Endothelial cell of umbilical vein (primary cell): ENCODE measurements around the gene CLCN5. TPM values are rescaled to one million over a fixed set of nuclear protein-coding genes. Genes with fewer than 3 reads are reported as not detected.

Experiments used
- BruUV-seq: library from RNA; stranded (reverse); fragments of 400-500 nt; replicated peaks from 2 replicates; lab custom pipeline; 2021; lab: Mats Ljungman, UMichigan
- CTCF ChIA-PET: fragments of 300-600, 350-600 bp; sonication (Branson Sonifier 250); formaldehyde crosslinking; loops from one replicate; lab custom pipeline; 2021; ENCODE audit warnings: antibody characterized with exemption, inconsistent platforms; lab: Charles Lee
- POLR2A ChIA-PET: fragments of 300-600, 350-600 bp; sonication (Branson Sonifier 250); formaldehyde crosslinking; loops from one replicate; lab custom pipeline; 2021; ENCODE audit warnings: antibody characterized with exemption, inconsistent platforms; lab: Charles Lee
- DNase-seq: peaks from one replicate; pipeline ENCODE4 v3.0.0-alpha.2; 2011; ENCODE audit warnings: low read depth, low spot score
- FAIRE-seq: peaks from 2 replicates; lab custom pipeline; 2011; peaks lifted over from hg19 to GRCh38; lab: Jason Lieb, UNC
- H2AFZ ChIP-seq: 2 replicates; pipeline ENCODE4 v1.6.0; 2012; ENCODE audit warnings: low read depth, low read length, control low read depth, inconsistent platforms
- H3K27ac ChIP-seq: 2 replicates; pipeline ENCODE4 v1.5.1; 2011; ENCODE audit warnings: low read depth, mild to moderate bottlenecking, control low read depth, low read length, moderate library complexity; ENCODE audit not compliant: insufficient read depth
- H3K27me3 ChIP-seq, 2 experiments: 2 replicates each; pipeline versions ENCODE4 v1.6.0 to v1.6.1; 2011; ENCODE audit warnings: low read length in 2 of 2, mixed read lengths in 1 of 2; ENCODE audit not compliant: control insufficient read depth in 2 of 2, insufficient read depth in 2 of 2
- H3K36me3 ChIP-seq, 2 experiments: 2 replicates in 1 of 2; 3 replicates in 1 of 2; pipeline ENCODE4 v1.5.1; 2011; ENCODE audit warnings: low read length in 2 of 2, mild to moderate bottlenecking in 1 of 2, moderate library complexity in 1 of 2; ENCODE audit not compliant: control insufficient read depth in 2 of 2, insufficient read depth in 2 of 2; ENCODE audit errors: extremely low read depth in 1 of 2
- H3K4me1 ChIP-seq: 3 replicates; pipeline ENCODE4 v1.5.1; 2011; ENCODE audit warnings: mild to moderate bottlenecking, low read length; ENCODE audit not compliant: control insufficient read depth, insufficient read depth; ENCODE audit errors: extremely low read depth
- H3K4me2 ChIP-seq: 2 replicates; pipeline ENCODE4 v1.6.1; 2011; ENCODE audit warnings: low read length, control low read depth, mixed read lengths; ENCODE audit not compliant: insufficient read depth
- H3K4me3 ChIP-seq, 3 experiments: fragments of 200-600 bp in 1 of 3; sonication (generic), shearing (Covaris generic) in 1 of 3; replicated peaks in 1 of 3; 2 replicates each; pipeline ENCODE4 v1.5.1; 2011 to 2016; ENCODE audit warnings: control low read depth in 3 of 3, low read length in 3 of 3, mild to moderate bottlenecking in 2 of 3, inconsistent platforms in 1 of 3, low read depth in 1 of 3, moderate library complexity in 1 of 3; ENCODE audit not compliant: insufficient read depth in 1 of 3
- H3K79me2 ChIP-seq: 2 replicates; pipeline ENCODE4 v1.6.0; 2012; ENCODE audit warnings: low read length, inconsistent platforms; ENCODE audit not compliant: control insufficient read depth, insufficient read depth
- H3K9ac ChIP-seq: replicated peaks from 2 replicates; pipeline ENCODE3; 2011; ENCODE audit warnings: low read length, control low read depth; ENCODE audit not compliant: insufficient read depth; ENCODE audit errors: extremely low read depth
- H3K9me1 ChIP-seq: replicated peaks from 3 replicates; pipeline ENCODE4 v1.6.0; 2011; ENCODE audit warnings: mild to moderate bottlenecking, low read length; ENCODE audit not compliant: control insufficient read depth, insufficient read depth; ENCODE audit errors: extremely low read depth
- H3K9me3 ChIP-seq: replicated peaks from 2 replicates; pipeline ENCODE4 v1.5.1; 2012; ENCODE audit warnings: low read length, inconsistent platforms; ENCODE audit not compliant: control insufficient read depth, insufficient read depth
- H4K20me1 ChIP-seq: replicated peaks from 2 replicates; pipeline ENCODE3; 2011; ENCODE audit warnings: mild to moderate bottlenecking, low read length; ENCODE audit not compliant: control insufficient read depth, insufficient read depth; ENCODE audit errors: extremely low read depth
- EZH2 ChIP-seq: IDR thresholded peaks from 2 replicates; pipeline ENCODE4 v1.6.1; 2012; ENCODE audit warnings: borderline replicate concordance, low read depth, mild to moderate bottlenecking, moderate library complexity, low read length, inconsistent platforms; ENCODE audit not compliant: severe bottlenecking
- FOS ChIP-seq: IDR thresholded peaks from 2 replicates; pipeline ENCODE4 v1.6.1; 2011; ENCODE audit warnings: mild to moderate bottlenecking, low read length, moderate library complexity, borderline replicate concordance; ENCODE audit not compliant: insufficient read depth
- MAX ChIP-seq: IDR thresholded peaks from 2 replicates; pipeline ENCODE4 v1.6.1; 2011; ENCODE audit not compliant: insufficient read depth, insufficient read length
- MYC ChIP-seq: IDR thresholded peaks from one replicate; pipeline ENCODE4 v1.6.1; 2011; ENCODE audit warnings: mild to moderate bottlenecking, low read depth, low read length
- POLR2A ChIP-seq: IDR thresholded peaks from 2 replicates; pipeline ENCODE4 v1.6.1; 2012; ENCODE audit warnings: low read depth, mild to moderate bottlenecking, control low read depth, low read length
- dilution Hi-C: fragments of 300-500 bp; cut with MboI; formaldehyde crosslinking; loops from one replicate; pipeline ENCODE4 v1.15.0; 2019; ENCODE audit warnings: low sequenced_read_pairs; ENCODE audit not compliant: extremely low pct_ligation_motif_present
- intact Hi-C: fragments of 100-400 bp; cut with micrococcal nuclease; formaldehyde crosslinking; loops from one replicate; pipeline ENCODE4 v1.10.0; 2022
- polyA plus RNA-seq, 4 experiments: library from polyadenylated mRNA; depleted of rRNA in 3 of 4; stranded (reverse) in 3 of 4; unstranded in 1 of 4; fragments of >200 nt; gene quantifications; 2 replicates each; pipeline versions ENCODE4 v1.2.1 to v1.2.3, GENCODE V29; 2011 to 2012; ENCODE audit warnings: missing spikeins in 1 of 4
- total RNA-seq: library from RNA; stranded (reverse); gene quantifications from 2 replicates; pipeline ENCODE4 v1.2.3, GENCODE V29; 2021
- TF ChIP-seq, protein P1 (sequence below), 2 donors: IDR thresholded peaks; 1 replicate in 1 of 2; 2 replicates in 1 of 2; pipeline ENCODE4 v1.5.1; 2011; ENCODE audit warnings: low read length in 2 of 2, mild to moderate bottlenecking in 2 of 2, moderate library complexity in 2 of 2, control low read depth in 1 of 2, inconsistent platforms in 1 of 2, low read depth in 1 of 2; ENCODE audit not compliant: insufficient read depth in 1 of 2; ENCODE audit errors: extremely low read depth in 1 of 2

The CLCN5 gene
- total and polyA plus RNA-seq, 2 donors (not counting 3 experiments of a cell fraction or from before 2014, with no cell fraction given) = 3.1 to 12.9 TPM

DNA sequence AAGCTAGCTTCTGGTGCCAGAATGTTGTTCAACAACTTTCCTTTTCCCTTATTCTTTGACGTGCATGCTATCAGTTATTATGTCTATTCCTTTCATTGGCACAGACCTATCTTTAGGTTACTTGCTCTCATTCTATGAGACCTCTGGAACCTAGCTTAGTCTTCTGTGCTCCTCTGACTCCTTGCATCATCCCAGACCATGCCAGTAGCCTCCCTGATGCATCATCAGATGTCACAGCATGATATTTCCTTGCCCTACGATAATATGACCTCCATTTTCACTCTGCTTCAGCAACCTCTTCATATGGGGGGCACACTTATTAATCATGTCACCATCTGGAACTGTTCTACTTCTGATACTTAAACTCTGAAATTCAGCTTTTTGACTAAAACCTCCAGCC is 37.2 kb downstream of the CLCN5 start:
- no TSS peak for BruUV-seq
- Histone ChIP-seq H2AFZ (no peak overlapping the region), H3K27ac (no peak overlapping the region), H3K27me3 (no peaks in the 10 kb centered on the region), H3K9me3 (no peaks in the 10 kb centered on the region), H4K20me1 (no peaks in the 10 kb centered on the region), H3K4me1 (no peaks in the 10 kb centered on the region), H3K9ac (no peak overlapping the region), H3K9me1 (no peaks in the 10 kb centered on the region), H3K36me3 (no peaks in the 10 kb centered on the region), H3K4me2 (no peak overlapping the region), H3K79me2 (no peaks in the 10 kb centered on the region), H3K4me3 (no peak overlapping the region)
- POLR2A ChIA-PET = no interaction called here
- no peak for TF ChIP-seq EZH2
- TF ChIP-seq MYC = no peak
- TF ChIP-seq, protein P1, sequence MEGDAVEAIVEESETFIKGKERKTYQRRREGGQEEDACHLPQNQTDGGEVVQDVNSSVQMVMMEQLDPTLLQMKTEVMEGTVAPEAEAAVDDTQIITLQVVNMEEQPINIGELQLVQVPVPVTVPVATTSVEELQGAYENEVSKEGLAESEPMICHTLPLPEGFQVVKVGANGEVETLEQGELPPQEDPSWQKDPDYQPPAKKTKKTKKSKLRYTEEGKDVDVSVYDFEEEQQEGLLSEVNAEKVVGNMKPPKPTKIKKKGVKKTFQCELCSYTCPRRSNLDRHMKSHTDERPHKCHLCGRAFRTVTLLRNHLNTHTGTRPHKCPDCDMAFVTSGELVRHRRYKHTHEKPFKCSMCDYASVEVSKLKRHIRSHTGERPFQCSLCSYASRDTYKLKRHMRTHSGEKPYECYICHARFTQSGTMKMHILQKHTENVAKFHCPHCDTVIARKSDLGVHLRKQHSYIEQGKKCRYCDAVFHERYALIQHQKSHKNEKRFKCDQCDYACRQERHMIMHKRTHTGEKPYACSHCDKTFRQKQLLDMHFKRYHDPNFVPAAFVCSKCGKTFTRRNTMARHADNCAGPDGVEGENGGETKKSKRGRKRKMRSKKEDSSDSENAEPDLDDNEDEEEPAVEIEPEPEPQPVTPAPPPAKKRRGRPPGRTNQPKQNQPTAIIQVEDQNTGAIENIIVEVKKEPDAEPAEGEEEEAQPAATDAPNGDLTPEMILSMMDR (IDR thresholded peaks at IDR 0.05; ENCODE audit: extremely low read depth in 1 of 2, insufficient read depth in 1 of 2, low read depth in 1 of 2, low read length in 2 of 2) = no peak
- TF ChIP-seq MAX = no peak
- TF ChIP-seq POLR2A = no peak
- dilution Hi-C loops = no loop called here
- CTCF ChIA-PET = no interaction called here
- intact Hi-C loops = loop anchor here (2.0 kb wide), 1 partner anchor 13 kb away; no protein-coding TSS in a partner anchor
- FAIRE-seq (no peak), DNase-seq (no peak)

DNA sequence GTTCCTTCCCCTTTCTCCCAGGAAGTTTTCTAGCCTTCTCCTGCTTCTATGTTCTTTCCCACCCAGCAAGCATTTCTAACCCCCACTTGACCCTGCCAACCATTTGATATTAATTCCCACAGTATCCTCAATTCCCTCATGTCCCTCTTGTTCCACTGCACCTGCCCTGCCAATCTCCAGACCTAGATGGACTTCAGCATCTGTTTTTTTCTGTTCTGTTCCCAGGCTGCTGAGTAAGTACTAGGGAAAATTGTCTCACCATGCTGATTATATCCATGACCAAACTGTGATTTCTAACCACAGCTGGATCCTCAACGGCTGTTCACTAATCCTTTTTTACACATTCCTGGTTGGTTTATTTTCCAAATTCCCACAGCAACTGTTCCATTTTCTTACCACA is 37.7 kb downstream of the CLCN5 start:
- Histone ChIP-seq H3K27ac (no peak overlapping the region), H3K4me3 (no peak overlapping the region), H3K9ac (no peak overlapping the region), H3K36me3 (no peaks in the 10 kb centered on the region), H4K20me1 (no peaks in the 10 kb centered on the region), H3K4me2 (no peak overlapping the region), H3K27me3 (no peaks in the 10 kb centered on the region), H3K9me3 (no peaks in the 10 kb centered on the region), H2AFZ (no peak overlapping the region), H3K9me1 (no peaks in the 10 kb centered on the region), H3K79me2 (no peaks in the 10 kb centered on the region), H3K4me1 (no peaks in the 10 kb centered on the region)
- CTCF ChIA-PET = no interaction called here
- FAIRE-seq (no peak), DNase-seq (no peak)
- intact Hi-C loops = no loop called here
- dilution Hi-C loops = no loop called here
- no TSS peak for BruUV-seq
- POLR2A ChIA-PET = no interaction called here
- TF ChIP-seq, protein P1 (IDR thresholded peaks at IDR 0.05; ENCODE audit: extremely low read depth in 1 of 2, insufficient read depth in 1 of 2, low read depth in 1 of 2, low read length in 2 of 2) = no peak
- TF ChIP-seq POLR2A = no peak
- TF ChIP-seq FOS = no peak
